Measurements from ENCODE around the gene DMBX1.

The DMBX1 gene

DNA sequence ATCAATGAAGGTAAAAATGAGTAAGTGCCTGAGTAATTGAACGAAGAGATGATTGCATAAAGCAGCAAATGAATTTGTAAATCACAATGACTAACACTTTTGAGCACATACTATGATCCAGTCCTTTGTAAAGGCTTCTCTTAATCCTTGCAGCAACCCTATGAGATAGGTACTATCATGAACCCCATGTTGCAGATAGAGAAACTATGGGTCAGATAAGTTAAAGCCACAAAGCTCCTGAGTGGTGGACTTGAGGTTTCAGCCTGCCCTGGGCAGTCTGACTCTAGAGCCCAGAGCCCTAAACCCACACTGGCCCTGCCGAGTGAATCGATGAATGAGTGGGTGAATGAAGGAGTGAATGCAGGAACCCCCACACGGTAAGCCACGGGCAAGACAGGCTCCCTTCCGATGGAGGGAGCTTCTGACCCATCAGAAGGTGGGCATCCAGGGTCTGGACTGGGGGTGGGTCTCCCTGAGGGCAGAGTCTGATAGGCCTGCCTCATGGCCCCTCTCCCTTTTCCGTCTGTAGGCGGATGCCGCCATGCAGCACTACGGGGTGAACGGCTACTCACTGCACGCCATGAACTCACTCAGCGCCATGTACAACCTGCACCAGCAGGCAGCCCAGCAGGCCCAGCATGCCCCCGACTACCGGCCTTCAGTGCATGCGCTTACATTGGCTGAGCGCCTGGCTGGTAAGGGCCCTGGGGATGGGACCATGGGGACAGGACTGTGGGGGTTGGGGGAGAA, 17.0 kb downstream of the DMBX1 start:
- no peak for DNase-seq (ENCODE audit: low read depth in 2 of 2)

DNA sequence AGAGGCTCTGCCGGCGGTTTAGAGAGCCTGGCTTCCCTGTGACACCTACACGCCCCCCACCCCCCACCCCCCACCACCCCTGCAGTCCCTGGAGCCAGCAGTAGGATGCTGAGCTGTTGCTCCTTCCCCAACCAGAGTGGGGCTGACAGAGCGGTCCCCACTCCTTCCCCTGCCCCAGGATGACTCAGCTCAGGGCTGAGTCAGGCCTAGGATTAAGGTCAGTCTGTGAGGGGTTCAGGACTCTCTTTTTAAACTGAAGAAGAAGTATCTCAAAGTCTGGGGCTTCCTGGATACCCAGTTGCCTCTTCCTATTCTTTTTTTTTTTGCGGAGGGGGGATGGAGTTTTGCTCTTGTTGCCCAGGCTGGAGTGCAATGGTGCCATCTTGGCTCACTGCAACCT, 19.1 kb downstream of the DMBX1 start:
- DNase-seq (ENCODE audit: low read depth in 2 of 2): no peak

GRCh38 chr1:46510341-46510997, 20.8 kb downstream of the DMBX1 start:
- DNase-seq (ENCODE audit: low read depth in 2 of 2): no peak

DNA sequence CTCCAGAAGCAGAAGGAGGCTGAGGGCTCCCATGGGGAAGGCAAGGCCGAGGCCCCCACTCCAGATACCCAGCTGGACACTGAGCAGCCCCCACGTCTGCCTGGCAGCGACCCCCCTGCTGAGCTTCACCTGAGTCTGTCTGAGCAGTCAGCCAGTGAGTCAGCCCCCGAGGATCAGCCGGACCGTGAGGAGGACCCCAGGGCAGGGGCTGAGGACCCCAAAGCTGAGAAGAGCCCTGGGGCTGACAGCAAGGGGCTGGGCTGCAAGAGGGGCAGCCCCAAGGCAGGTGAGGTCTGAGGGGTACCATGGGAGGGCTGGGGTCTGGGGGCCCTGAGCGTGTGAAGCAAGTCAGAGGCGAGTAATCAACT, 21.3 kb downstream of the DMBX1 start:
- no peak for DNase-seq (ENCODE audit: low read depth in 2 of 2)

- no peak for DNase-seq (ENCODE audit: low read depth in 2 of 2)
These were observed 22.6 kb downstream of the DMBX1 start for GRCh38 chr1:46512135-46512791.

GRCh38 chr1:46512792-46513190, 23.2 kb downstream of the DMBX1 start:
- no peak for DNase-seq (ENCODE audit: low read depth in 2 of 2)

DNA sequence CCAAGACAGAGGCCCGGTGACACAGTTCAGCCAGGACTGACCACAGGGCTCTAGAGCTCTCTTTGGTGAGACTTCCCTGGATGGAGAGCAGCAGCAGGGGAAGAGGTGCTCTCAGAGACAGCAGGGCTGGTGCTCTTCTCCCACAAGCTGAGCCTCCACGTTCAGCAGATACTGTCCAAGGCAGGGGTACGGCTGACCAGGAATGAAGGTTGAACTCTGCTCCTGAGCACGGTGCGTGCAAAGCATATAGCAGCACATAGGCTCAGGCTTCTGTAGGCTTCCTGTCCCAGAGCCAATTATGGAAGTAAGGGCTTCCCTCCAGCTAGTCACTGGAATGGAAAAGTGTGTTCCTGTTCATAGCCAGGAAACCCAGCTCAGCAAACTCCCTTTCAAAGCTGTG, 23.9 kb downstream of the DMBX1 start:
- DNase-seq (ENCODE audit: low read depth in 2 of 2): no peak

- no peak for DNase-seq (ENCODE audit: low read depth in 2 of 2)
These were observed 25.9 kb downstream of the DMBX1 start for GRCh38 chr1:46515576-46515975.

DNA sequence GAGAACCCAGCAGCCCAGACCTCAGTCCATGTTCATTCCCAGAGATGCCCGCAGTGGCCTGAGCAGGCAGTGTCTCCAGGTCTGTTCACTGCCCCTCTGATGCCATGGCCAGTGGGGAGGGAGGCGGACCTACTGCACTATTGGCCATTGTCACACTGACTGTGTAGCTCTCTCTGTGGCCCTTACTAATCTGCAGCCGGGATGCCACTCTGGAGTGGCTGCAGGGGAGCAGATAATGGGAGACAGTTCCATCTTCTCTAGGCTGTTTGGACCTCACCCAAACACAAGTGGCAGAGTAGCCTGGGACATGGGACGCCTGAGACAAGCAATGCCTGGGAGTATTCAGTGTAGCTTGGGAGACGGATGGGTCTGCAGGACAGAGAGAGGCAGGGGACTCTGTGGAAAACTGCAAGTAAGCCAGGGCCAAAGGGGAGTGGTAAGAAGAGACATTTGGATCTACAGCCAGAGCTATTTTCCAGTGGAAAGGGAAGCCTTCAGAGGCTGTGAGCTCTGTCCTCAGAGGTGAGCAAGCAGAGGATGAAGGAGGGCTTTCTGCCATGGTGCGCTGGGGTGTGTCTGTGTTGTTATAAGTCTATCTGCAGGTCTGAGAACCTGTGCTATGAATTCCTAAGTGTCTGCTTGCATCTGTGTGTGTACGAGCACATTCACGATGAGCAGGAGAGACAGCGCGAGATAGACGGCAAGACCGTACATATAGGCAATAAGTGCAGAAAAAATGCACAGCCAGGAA, 26.7 kb downstream of the DMBX1 start:
- no peak for DNase-seq (ENCODE audit: low read depth in 2 of 2)

DNA sequence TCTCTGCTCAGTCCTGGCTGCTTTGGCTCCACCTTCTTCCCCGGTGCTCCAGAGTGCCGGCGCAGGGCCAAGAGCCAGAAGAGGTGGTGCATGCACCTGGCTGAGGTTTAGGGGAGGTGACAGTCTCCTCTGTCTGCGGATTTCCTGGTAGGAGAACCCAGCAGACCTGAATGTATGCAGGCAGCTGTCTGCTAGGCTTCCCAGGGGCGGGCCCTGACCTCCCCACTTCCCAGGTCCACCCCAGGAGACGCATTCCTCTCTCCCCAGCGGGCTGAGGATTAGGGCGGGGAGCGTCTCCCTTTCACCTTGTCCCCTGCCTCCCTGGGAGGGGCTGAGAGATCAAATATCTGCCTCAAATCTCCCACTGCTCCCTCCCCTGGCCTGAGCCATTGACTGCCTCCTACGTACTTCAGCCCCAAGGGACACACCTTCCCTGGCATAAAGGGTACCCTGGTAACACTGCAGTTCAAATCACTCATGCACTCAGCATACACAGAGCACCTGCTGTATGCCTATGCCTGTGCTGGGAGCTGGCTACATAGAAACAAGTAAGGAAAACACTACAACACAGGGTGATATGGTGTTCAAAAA, 27.5 kb downstream of the DMBX1 start:
- no peak for DNase-seq (ENCODE audit: low read depth in 2 of 2)

DNA sequence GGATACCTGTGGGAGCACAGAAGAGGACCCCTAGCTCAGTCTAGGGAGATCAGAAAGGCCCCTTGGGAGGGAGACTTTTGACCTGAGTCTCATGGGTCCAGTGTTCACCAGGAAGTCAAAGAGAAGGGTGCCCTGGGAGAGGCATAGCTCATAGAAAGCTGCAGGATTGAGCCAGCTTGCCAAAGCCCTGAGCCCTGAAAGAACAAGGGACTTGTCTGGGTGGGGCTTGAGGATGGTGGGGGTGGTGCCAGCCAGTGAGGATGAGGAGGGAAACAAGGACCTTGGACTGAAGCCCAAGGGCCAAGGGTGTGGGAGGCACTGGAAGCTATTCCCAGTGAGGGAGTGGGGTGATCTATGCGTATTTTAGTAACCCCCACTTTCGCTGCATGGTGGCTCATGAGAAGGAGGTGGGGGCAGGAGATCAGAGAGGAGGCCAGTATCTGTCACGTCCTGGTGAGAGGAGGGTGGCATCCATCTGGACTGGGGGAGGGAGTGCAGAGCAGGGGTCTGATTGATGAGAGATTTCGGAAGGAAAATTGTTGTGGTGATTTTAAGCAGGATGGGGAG, 28.4 kb downstream of the DMBX1 start:
- DNase-seq (ENCODE audit: low read depth in 2 of 2): no peak

GRCh38 chr1:46519209-46519608, 29.6 kb downstream of the DMBX1 start:
- DNase-seq (ENCODE audit: low read depth in 2 of 2): no peak

DNA sequence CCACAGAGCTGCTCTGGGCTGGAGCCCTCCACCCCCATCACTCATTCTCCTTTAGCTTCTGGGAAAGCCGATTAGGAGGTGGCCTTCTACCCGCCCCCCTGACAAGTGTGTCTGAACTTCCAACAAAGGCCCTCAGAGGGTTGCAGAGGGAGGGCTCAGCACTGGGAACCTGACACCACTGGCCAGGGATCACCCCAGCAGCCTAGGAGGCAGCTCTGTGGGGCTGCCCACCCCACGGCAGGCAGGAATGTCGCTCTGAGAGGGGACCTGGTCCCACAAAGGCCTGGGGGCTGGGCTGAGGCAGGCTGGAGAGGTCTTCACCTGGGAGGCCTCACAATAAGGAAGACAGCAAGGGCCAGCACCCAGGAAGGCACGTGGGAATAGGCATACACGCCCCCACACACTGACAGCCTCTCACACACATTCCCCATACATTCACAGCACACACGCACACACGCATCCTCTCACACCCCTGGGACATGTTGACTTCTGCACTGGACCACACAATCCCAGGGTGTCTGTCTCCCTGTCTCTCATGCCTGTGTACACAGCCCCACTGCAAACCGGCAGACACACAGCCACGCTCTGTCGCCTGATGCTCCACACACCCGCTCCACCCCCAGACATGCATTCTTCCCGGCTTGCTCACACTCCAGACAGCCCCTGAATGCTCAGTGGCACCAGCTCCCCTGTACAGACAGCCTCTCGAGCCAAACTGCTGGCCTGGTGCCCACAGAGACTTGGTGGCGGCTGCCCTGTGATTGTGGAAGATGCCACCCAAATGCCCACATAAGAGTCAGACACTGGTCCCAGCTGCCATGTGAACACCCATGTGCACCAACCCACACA, 30.7 kb downstream of the DMBX1 start:
- no peak for DNase-seq (ENCODE audit: low read depth in 2 of 2)

DNA sequence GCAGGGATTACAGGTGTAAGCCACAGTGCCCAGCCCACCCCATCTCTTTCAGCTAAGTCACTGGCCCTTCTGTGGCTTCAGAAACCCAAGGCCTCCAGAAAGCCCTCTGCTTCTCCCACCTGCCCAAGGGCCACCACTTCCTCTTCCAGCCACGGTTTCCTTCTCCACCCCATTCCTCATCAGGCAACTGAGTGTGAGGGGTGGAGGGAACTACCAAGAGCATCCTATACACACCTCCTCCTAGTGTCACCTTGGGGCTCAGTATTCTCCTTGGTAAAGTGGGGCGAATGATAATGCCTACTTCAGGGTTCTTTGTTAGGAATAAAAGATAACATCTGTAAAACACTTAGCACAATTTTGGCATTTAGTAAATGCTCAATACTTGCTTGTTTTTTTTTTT, 31.8 kb downstream of the DMBX1 start:
- DNase-seq (ENCODE audit: low read depth in 2 of 2): no peak

DNA sequence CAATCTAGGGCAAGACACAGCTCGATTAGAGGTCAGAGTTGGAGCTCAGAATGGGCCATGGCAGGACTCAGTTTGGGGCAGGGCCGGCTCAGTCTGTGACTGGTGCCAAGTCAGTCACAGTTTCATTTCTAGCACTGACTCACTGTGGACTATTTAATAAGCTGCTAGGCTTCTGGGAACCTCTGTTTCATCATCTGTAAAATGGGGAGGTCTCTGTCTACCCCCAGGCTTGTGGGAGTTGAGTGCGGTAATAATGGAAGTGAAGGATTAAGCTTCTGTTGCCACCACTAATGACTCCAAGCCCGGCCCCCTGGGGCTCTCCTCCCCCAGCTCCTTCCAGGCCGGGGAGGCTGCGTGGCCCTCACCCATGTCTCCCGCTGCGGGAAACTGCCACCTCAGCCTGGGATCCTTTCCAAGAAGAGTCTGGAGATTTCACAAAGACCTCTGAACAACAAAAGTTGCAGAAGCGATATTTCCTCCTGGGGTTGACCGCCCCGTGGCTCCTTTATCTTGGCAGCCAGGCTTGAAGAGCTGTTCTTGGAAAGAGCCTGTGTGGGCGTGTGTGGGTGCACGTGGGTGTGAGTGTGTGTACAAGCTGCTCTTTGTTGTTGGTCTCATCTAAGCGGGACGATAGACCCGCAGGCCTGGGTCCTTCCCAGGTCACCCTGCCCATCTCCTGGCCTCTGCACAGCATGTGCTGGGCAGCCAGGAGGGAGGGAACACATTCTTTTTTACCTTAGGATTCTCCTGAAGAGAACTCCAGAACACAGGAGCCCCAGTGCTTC, 32.7 kb downstream of the DMBX1 start:
- peak; percentile 21 to 40 for DNase-seq (ENCODE audit: low read depth in 2 of 2)

GRCh38 chr1:46522969-46523320, 33.3 kb downstream of the DMBX1 start:
- no peak for DNase-seq (ENCODE audit: low read depth in 2 of 2)

- DNase-seq (ENCODE audit: low read depth in 2 of 2): no peak
These were observed 34.1 kb downstream of the DMBX1 start for GRCh38 chr1:46523496-46524353.

GRCh38 chr1:46524843-46525242, 35.2 kb downstream of the DMBX1 start:
- no peak for DNase-seq (ENCODE audit: low read depth in 2 of 2)
